ENCODE measurements around the gene KRAS.
A peak's percentile ranks its signal among the peaks of the same experiment; 100 is the strongest.

The KRAS gene

GRCh38 chr12:25250744-25251730 lies at the start of gene KRAS:
TSS of gene KRAS (minus strand) at chr12:25250929.
- peak; percentile 96 for ATAC-seq
- TF ChIP-seq TSHZ2 (CRISPR knock-in tag; IDR thresholded peaks at IDR 0.05): no peak
- TF ChIP-seq PATZ1 (CRISPR knock-in tag; IDR thresholded peaks at IDR 0.05; ENCODE audit: borderline replicate concordance): no peak
- no peak for TF ChIP-seq OSR1 (CRISPR knock-in tag; IDR thresholded peaks at IDR 0.05)
- TF ChIP-seq ZC3H10 (CRISPR knock-in tag; IDR thresholded peaks at IDR 0.05): no peak
- TF ChIP-seq CSRNP3 (CRISPR knock-in tag; IDR thresholded peaks at IDR 0.05): no peak
- no peak for TF ChIP-seq ZNF8 (CRISPR knock-in tag; IDR thresholded peaks at IDR 0.05)
- no peak for TF ChIP-seq ZNF565 (CRISPR knock-in tag; conservative IDR thresholded peaks at IDR 0.05; ENCODE audit: low read depth)
- no peak for TF ChIP-seq POU6F1 (CRISPR knock-in tag; IDR thresholded peaks at IDR 0.05; ENCODE audit: borderline replicate concordance, low read depth)
- no peak for TF ChIP-seq ARNTL (CRISPR knock-in tag; IDR thresholded peaks at IDR 0.05; ENCODE audit: borderline replicate concordance, low read depth)
- no peak for TF ChIP-seq SNAI2 (CRISPR knock-in tag; IDR thresholded peaks at IDR 0.05)
- TF ChIP-seq ZFP30 (CRISPR knock-in tag; IDR thresholded peaks at IDR 0.05): no peak
- TF ChIP-seq PPARA (CRISPR knock-in tag; IDR thresholded peaks at IDR 0.05; ENCODE audit: borderline replicate concordance): no peak
- TF ChIP-seq RARB (CRISPR knock-in tag; IDR thresholded peaks at IDR 0.05): no peak
- no peak for TF ChIP-seq ESRRG (CRISPR knock-in tag; IDR thresholded peaks at IDR 0.05)
- no peak for TF ChIP-seq ZNF70 (CRISPR knock-in tag; IDR thresholded peaks at IDR 0.05)
- no peak for TF ChIP-seq ZFP3 (CRISPR knock-in tag; IDR thresholded peaks at IDR 0.05)
- TF ChIP-seq TCF4 (CRISPR knock-in tag; IDR thresholded peaks at IDR 0.05; ENCODE audit: borderline replicate concordance): no peak
- TF ChIP-seq CREB5 (CRISPR knock-in tag; IDR thresholded peaks at IDR 0.05; ENCODE audit: low read depth): no peak
- no peak for TF ChIP-seq ISL1 (CRISPR knock-in tag; IDR thresholded peaks at IDR 0.05)

GRCh38 chr12:25296381-25296780 lies 45.7 kb upstream of the KRAS start:
- TF ChIP-seq ZC3H10 (CRISPR knock-in tag; IDR thresholded peaks at IDR 0.05): no peak
- no peak for ATAC-seq

DNA sequence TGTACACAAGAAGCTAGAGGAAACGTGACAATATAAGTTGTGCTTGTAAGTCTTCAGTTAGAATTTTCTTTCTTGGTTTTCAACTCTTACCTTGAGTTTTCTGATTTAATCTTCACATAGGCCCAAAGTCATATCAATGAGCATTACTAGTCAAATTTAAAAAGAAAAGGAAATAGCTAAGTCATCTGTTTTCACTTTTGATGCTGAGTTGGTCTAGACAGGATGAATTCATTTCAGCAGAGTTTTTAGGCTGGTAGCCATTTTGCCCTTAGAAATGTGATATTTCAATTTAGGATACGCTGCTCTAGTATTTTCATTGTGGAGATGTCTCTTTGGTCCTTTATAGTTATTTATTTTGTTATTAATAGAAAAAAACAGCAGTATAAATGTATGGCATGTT lies 44.6 kb upstream of the KRAS start:
- ATAC-seq: peak; percentile 69
- TF ChIP-seq OSR1 (CRISPR knock-in tag; IDR thresholded peaks at IDR 0.05) (no peak), ISL1 (CRISPR knock-in tag; IDR thresholded peaks at IDR 0.05) (no peak), GLIS3 (CRISPR knock-in tag; IDR thresholded peaks at IDR 0.05) (no peak), TSHZ2 (CRISPR knock-in tag; IDR thresholded peaks at IDR 0.05) (no peak), TCF4 (CRISPR knock-in tag; IDR thresholded peaks at IDR 0.05; ENCODE audit: borderline replicate concordance) (no peak), ZFP3 (CRISPR knock-in tag; IDR thresholded peaks at IDR 0.05) (no peak), ZNF8 (CRISPR knock-in tag; IDR thresholded peaks at IDR 0.05) (no peak), PATZ1 (CRISPR knock-in tag; IDR thresholded peaks at IDR 0.05; ENCODE audit: borderline replicate concordance) (no peak), ZNF565 (CRISPR knock-in tag; conservative IDR thresholded peaks at IDR 0.05; ENCODE audit: low read depth) (no peak), ZNF70 (CRISPR knock-in tag; IDR thresholded peaks at IDR 0.05) (no peak), ESRRG (CRISPR knock-in tag; IDR thresholded peaks at IDR 0.05) (no peak)

Measured in SK-N-SH treated with all-trans-retinoic acid at 6 μM for 48 hours (cell line).